IPS-18c (cell line): ENCODE data around the gene HDAC7.

Experiments used
- H3K4me3 ChIP-seq: 2 replicates; pipeline ENCODE4 v1.7.0; 2013; ENCODE audit warnings: low read depth, mild to moderate bottlenecking, low read length, moderate library complexity; ENCODE audit not compliant: insufficient read depth
- H3K9me3 ChIP-seq: one replicate; pipeline ENCODE4 v1.6.1; 2013; ENCODE audit warnings: mild to moderate bottlenecking, low read length, moderate library complexity; ENCODE audit not compliant: control insufficient read depth, insufficient read depth

HDAC7 gene

GRCh38 chr12:47808574-47809365, 10.9 kb downstream of the HDAC7 start:
- H3K9me3 ChIP-seq: peaks cover 2% of the 10 kb centered on the region
- no peak overlapping the region; the same call in 1 of the 2 replicates for H3K4me3 ChIP-seq

DNA sequence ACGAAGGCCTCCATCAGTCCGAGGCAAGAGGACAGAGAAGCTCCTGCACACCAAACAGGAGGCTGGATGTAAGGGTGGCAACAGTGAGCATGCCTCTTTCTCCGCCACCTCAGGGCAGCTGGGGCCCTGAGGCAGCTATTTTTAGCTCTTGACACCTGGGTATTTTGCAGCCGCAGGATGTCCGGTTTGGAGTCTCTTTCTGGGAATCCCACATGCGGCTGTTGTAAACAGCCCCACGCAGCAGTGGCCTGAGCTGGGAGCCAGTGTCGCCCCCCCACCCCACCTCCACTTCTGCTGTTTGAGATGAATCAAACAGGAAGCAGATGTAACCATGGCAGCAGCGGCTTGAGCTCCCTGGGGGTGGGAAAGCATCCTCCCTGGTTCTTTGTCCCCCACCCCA, 11.7 kb downstream of the HDAC7 start:
- Histone ChIP-seq H3K4me3 (no peak overlapping the region), H3K9me3 (peaks cover 2% of the 10 kb centered on the region)

DNA sequence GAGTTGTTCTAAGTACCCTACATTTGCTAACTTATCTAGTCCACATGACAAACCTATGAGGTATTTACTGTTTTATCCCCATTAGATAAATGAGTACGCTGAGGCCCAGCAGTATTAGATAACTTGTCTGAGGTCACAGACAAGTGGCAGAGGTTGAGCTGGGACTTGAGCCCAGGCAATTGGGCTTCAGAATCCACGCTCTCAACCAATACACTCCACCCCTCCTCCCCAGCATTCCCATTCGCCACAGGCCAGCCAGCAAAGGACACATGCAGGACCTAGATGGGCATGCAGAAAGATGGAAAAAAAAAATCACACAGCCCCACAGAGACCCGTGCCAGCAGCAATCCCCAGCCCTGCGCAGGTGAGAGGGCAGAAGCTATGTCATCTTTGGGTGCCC, 12.4 kb downstream of the HDAC7 start:
- Histone ChIP-seq H3K4me3 (no peak overlapping the region), H3K9me3 (peaks cover 2% of the 10 kb centered on the region)

DNA sequence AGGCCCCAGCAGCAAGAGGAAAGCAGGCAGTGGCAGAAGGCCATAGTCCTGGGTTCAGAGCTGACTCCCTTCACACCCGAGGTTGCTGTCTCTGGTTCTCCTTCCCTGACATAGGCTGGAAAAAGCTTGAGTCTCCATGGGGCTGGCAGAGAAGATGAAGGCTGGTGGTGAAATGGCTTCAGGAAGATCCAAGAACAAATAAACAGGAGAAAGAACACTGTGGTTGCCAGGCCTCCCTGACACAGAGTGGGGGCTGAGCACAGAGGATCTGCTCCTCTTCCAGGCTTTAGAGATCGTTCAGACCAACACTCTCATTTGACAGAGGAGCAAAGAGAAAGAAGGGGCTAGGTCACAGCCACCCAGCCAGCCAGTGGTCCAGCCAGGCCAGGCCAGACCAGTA, 14.3 kb downstream of the HDAC7 start:
- H3K4me3 ChIP-seq: no peak overlapping the region
- peaks cover 2% of the 10 kb centered on the region for H3K9me3 ChIP-seq

GRCh38 chr12:47804171-47804570, 15.5 kb downstream of the HDAC7 start:
- H3K9me3 ChIP-seq: peaks cover 2% of the 10 kb centered on the region
- no peak overlapping the region for H3K4me3 ChIP-seq

- H3K4me3 ChIP-seq: no peak overlapping the region
These were observed 16.4 kb downstream of the HDAC7 start for GRCh38 chr12:47803191-47803875.

GRCh38 chr12:47802312-47802711, 17.4 kb downstream of the HDAC7 start:
- H3K4me3 ChIP-seq: no peak overlapping the region
- H3K9me3 ChIP-seq: peaks cover 2% of the 10 kb centered on the region

More at GRCh38 chr12:47803191-47803875, 16.4 kb downstream of the HDAC7 start:
- peaks cover 2% of the 10 kb centered on the region for H3K9me3 ChIP-seq

DNA sequence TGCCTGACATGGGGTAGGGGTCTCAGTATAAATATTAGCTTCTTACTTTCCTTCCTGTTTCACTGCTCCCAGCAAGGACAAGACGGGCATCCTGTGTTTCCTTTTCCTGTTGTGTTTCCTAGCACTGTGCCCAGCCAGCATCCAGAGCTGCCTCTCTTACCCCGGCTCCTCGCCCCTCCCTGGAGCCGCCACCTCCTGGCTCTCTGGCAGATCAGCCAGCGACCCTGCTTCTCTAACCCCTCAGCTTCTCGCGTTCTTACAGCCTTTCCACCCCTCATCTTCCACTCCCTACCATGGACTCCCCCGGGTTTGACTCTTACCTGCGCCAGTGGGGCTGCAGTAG, 17.8 kb downstream of the HDAC7 start:
- H3K9me3 ChIP-seq: peaks cover 2% of the 10 kb centered on the region
- H3K4me3 ChIP-seq: no peak overlapping the region

GRCh38 chr12:47801170-47801903, 18.4 kb downstream of the HDAC7 start:
- peaks cover 2% of the 10 kb centered on the region for H3K9me3 ChIP-seq

DNA sequence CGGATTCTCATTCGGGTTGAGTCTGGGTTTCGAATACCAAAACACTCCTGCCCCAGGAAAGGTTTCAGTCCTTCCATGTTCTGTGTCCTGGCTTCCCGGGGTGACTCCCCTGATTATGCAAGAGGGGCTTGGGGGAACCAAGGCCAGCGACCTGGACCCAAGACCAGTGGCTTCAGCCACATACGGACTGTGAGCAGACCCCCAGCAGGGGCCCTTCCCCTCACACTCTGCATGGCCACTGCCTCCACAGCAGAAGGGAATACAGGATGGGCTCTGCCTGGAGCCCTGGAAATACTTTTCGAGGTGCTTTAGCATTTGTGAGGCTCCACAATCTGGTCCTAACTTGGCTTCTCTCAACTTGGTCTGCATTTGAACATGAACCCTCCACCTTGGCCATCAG, 19.1 kb downstream of the HDAC7 start:
- H3K9me3 ChIP-seq: peaks cover 2% of the 10 kb centered on the region

More at GRCh38 chr12:47801170-47801903, 18.4 kb downstream of the HDAC7 start:
- H3K4me3 ChIP-seq: no peak overlapping the region

DNA sequence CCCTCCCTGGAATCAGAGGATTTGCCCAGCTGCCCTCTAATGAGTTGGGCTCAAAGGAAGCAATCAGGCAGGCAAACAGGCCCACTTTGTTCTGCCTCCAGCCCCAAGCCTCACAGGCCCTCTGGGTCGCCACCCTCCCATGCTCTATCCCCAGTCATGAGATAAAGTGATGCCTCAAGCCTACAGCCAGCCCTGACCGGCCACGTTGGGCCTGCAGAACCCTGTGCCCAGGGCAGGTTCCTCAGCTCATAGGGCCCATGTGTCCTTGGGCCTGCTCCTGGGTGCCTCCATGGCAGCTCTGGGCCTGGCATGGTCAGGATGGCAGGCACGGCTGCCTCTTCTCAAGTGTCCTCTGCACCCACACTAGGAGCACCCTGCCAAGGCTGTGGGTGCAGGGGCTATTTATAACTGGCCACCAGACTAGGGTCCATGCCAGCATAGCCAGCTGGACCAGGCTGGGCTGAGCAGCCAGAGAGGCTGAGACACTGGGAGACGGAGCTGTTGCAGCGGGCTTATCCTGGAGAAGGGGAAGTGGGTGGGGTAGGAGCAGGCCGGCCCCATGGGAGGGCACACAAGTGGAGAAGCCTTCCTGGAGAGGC, 20.2 kb downstream of the HDAC7 start:
- H3K9me3 ChIP-seq: no peaks in the 10 kb centered on the region
- H3K4me3 ChIP-seq: no peak overlapping the region

More for the DNA sequence above, 19.1 kb downstream of the HDAC7 start:
- H3K4me3 ChIP-seq: no peak overlapping the region

DNA sequence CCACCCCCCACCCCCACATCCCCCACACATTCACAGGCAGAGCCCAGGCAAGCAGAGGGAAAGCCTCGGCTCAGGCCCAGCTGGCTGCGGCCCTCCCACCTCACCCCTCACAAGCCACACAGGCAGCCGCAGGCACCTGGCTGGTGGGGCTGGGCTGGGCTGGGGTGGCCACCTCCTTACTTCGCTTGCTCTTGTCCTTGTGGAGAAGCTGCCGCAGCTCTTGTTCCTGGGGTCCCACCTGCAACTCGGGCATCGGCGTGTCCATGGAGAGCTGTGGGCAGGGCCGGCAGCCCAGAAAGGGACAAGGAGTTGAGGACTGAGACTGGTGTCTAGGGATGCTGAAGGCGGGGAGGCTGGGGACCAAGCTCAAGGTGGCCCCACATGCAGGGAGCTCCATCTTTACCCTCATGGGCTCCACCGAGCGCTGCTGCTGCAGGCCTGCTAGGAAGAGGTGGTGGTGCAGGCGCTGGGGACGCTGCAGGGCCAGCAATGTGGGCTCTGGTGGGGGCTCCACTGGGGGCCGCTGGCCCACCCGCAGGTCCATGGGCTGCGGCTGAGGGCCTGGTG, 21.2 kb downstream of the HDAC7 start:
- Histone ChIP-seq H3K4me3 (no peak overlapping the region), H3K9me3 (no peaks in the 10 kb centered on the region)

DNA sequence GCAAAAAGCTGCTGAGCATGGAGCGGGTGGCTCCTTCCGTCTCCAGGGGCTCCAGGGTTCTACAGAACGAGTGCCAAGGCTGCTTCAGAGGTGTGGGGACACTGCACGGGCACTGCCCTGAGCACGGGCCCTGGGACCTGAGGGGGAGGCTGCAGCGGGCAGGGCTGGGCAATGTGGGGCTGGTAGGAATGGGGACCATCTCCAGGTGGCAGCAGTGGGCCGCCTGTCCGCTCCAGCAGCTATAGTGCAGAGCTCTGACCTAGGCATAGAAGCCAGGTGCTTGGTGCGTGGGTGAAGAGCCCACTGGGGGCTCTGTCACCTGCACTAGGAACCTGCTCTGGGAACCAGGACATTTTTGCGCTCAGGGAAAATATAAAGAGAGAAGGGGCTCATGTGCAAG, 22.3 kb downstream of the HDAC7 start:
- H3K9me3 ChIP-seq: no peaks in the 10 kb centered on the region
- no peak overlapping the region for H3K4me3 ChIP-seq

GRCh38 chr12:47795814-47796411, 23.8 kb downstream of the HDAC7 start:
- no peak overlapping the region for H3K4me3 ChIP-seq
- no peaks in the 10 kb centered on the region for H3K9me3 ChIP-seq

DNA sequence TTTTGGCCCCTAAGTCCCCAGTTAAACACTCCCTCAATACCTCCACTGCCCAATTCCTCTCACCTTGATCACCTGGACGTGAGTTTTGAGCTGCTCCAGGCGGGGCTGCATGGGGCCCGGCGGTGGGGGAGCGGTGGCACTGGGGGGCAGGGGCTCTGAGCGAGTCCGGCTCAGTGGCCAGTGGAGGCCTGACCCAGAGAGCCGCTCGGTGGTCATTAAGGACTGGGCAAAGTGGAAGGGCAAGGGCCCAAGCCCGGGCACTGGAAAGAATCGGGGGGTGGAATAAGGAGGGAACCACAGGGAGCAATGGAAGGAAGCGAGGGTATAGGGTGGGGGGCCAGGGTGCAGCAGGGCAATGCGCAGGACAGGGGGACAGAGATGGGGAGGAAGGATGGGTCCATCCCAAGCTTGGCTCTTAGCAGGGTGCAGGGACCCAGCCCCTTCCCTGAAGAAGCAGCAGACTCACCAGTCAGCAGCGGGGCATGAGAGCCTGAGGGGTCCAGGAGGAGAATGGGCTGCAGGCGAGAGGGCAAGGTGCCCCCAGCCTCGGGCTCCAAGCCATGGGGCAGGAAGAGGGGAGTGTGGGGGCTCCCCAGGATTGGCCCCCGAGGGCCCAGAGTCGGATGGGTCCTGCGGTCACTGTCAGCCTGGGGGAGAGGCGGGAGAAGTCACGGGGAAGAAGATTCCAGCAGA, 24.4 kb downstream of the HDAC7 start:
- Histone ChIP-seq H3K4me3 (no peak overlapping the region), H3K9me3 (no peaks in the 10 kb centered on the region)

DNA sequence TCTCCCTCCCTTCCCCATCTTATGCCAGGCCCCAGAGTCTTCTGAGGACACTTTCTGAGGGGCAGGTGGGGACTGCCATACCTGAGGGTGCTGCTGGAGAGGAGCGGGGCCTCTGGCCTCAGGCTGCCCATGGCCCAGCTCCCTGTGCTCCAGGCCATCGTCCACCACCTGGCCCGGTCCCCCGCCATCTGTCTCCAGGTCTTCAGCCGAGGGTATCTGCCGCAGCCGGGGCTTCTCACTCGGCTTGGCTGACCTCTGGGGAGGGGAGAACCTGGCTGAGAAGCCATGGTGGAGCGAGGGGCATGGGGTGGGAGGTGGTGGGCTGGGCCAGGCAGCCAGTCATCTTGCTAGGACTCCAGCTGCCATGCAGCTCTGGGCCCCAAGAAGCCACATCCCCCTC, 25.0 kb downstream of the HDAC7 start:
- H3K4me3 ChIP-seq: no peak overlapping the region

More for the DNA sequence above, 25.0 kb downstream of the HDAC7 start:
- no peaks in the 10 kb centered on the region for H3K9me3 ChIP-seq
